ENCODE results near the gene KBTBD12.

KBTBD12 gene

DNA sequence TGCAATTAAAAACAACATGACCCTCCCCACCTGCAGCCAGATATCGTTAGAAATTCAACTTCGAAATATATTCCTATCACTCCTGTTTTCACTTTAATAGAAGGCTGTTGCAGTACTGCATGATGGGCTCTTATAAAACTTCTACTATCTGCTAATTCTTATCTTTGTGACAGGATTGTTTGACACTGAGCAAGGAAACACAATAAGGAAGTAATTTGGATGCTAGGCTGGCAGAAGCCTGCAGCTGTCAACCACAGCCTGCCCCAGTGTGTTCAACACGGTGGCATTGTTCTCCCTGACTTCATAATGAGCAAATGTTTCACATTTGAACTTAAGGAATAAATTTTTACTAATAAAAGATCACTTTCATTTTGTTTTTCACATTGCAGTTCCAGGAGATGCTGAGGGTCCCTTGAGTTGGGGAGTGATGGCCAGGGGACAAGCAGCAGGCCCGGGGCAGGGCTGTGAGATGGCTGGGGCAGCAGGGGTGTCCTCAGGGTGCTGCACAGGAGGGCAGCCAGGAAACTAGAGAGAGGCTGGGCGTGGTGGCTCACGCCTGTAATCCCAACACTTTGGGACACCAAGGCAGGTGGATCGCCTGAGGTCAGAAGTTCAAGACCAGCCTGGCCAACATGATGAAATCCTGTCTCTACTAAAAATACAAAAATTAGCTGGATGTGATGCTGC lies 72.4 kb downstream of the KBTBD12 start:
- peak; percentile 35 to 54 for DNase-seq

- DNase-seq = no peak
Measured at GRCh38 chr3:127988770-127989557, 73.9 kb downstream of the KBTBD12 start.

DNA sequence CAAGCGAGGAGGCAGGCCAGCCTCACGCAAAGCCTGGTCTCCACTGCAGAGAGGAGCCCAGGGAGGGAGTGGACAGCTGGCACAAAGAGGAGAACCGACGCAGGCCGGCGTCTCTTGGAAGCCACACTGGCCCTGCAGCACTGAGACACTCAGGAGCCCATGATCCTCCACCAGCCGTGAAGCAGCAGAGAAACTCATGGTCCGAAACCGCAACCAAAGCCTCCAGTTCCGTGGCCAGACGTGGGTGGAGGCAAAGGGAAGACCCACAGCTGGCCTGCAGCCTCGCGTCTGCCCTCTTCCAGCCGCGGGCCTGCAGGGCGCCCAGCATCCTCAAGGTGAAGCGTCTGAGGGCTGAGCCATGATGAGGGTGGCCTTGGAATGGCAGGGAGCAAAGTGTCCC lies 75.0 kb downstream of the KBTBD12 start:
- DNase-seq = no peak

DNA sequence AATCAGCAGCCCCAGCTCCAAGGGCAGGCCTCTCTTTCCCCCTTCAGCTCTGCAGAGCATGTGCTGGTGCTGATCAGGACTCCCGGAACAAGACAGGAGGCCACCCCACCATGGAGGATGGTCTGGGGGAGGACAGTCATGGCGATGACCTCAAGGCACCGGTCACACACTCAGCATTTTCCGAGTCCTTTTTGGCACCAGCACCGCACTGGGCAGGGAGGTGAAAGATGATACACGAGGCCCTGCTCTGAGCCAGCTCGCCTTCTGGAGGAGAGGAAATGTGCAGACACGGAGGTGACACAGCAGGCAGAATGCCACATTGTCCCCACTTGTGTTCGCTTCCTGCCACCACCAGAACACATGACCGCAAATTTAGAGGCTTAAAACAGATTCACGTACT lies 75.4 kb downstream of the KBTBD12 start:
- no peak for DNase-seq

DNA sequence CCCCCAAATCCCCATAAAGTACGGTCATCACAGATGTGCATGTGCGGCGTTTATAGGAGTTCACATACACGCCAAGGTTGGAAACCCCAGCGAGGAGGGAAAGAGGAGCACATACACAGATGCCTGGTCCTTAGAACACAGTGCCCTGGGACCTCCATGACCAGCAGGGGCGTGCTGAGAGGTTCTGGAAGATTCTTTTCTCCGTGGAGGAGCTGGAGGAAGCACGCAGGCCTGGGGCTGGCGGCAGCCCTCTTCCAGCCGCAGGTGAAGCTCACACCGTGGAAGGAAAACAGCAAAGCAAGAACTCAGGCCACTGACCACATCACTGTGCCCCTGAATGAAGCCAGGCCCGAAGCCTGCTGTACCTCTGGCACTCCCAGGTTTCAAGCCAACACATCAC lies 76.2 kb downstream of the KBTBD12 start:
- no peak for DNase-seq

DNA sequence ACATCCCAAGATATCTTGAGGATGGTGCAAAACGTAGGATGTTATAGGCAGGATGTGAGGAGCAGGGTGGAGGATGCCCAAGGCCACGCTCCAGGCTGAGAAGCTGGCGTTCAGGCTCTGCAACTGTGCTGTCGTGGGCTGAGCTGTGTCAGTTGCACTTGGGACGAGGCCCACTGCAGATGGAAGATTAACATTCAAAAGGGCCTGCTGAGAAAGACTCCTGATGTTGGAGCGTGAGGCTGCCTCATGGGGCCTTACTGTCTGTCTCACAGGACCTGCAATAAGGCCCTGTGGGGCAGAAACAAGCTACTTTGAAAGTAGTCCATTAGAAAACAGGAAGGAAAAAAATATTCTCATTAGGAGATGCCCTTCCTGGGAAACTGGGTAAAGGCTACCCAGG lies 76.6 kb downstream of the KBTBD12 start:
- DNase-seq = no peak

DNA sequence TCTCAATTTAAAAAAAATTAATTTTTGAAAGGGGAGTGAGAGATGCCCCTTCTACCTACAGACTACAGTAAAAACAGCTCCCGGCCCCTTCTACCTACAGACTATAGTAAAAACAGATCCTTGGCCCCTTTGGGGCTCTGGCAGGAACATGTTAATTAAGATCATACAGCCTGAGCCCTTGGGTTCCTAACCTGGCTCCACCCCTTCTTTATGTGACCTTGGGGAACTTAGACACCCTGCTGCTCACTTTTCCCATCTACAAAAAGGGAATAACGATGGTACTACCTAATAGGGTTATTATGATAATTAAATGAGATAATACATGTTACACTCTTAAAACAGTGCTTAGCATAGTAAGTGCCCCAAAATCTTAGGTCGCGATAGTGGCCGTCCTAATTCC lies 77.1 kb downstream of the KBTBD12 start:
- DNase-seq = no peak

DNA sequence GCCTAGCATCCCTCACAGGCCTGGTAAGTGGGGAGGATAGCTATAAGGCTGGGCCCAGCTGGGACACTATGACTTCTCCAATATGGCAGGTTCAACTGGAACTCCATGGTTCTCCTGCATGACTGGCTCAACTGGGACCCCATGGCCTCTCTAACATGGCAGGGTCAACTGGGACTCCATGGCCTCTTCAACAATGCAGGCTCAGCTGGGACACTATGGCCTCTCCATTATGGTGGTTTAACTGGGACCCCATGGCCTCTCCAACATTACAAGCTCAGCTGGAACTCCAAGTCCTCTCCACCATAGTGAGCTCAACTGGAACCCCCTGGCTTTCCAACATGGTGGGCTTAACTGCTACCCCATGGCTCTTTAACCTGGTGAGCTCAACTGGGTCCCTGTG lies 79.0 kb downstream of the KBTBD12 start:
- no peak for DNase-seq

DNA sequence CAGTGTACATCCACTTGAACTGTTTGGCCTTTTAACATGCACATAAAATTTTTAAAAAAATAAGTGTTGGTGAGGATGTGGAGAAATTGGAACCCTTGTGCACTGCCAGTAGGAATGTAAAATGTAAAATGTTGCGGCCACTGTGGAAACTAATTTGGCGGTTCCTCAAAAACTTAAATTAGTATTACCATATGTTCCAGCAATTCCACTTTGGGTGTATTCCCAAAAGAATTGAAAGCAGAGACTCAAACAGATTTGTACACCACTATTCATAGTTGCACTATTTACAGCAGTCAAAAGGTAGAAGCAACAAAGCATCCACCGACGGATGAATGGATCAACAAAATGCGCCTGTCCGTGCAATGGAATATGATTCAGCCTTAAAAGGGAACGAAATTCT lies 82.0 kb downstream of the KBTBD12 start:
- no peak for DNase-seq

DNA sequence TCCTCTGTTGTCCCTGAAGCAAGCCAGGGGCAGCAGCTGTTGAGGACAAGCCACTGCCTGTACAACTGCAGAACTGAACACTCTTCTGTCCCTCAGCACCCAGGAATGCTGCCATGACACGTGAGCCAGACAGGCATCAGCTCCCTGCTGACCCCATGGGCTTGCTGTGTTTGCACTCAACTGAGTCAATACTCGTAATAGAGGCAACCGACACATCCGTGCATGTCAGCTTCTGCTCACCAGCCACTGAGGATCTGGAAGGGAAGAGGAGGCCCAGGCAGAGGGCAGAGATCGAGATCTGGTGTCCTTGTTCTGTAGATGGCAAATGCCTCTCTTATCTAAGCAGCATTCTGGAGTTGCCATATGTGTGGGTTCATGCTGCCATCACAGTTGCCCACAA lies 82.9 kb downstream of the KBTBD12 start:
- DNase-seq = no peak

DNA sequence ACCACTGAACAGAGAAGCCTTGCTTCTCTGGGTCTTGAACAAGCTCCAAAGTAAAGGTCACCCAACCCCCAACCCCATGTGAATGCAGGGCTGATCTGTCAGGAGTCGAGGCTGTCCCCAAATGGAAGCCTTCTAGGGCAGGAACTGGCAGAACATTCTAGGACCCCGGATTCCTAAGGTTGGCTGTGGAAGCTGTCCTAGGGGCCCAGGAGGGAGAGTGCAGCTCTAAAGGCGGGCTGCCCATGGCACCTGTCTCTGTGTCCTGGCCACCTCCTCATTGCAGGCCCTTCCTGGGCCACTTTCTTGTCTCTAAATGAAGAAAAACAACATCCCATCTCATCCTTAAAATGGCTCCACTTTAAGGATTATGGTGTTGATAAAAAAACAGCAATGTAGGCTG lies 83.6 kb downstream of the KBTBD12 start:
- no peak for DNase-seq

DNA sequence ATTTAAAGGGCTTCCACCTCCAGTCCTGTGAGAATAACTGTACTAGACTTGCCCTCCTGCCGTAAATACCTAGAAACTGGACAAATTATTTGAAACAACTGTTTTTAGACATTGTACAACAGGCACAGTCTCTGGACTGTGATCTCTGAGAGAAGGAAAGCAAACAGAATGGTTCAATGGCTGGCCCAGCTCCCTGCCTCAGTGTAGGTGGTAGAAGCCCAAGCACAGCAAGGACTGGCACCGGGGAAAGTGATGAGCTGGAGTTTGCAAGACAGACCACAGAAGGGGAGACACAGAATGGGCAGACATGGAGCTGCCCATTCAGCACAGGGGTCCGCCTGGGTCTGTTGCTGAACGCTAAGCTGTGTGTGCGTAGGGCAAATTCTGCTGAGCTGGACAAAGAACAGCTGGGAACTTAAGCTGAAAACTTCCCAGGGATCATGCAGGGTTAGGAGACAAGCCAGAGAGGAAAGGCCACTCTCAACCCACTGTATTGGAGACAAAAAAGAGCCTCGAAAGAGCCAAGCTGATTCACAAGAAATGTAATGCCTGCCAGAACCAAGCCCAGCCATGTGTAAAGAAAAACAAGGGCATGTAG lies 84.6 kb downstream of the KBTBD12 start:
- DNase-seq = no peak

GRCh38 chr3:128001576-128001975 lies 86.5 kb downstream of the KBTBD12 start:
- DNase-seq = no peak

GRCh38 chr3:128004661-128005060 lies 89.6 kb downstream of the KBTBD12 start:
- DNase-seq = no peak

DNA sequence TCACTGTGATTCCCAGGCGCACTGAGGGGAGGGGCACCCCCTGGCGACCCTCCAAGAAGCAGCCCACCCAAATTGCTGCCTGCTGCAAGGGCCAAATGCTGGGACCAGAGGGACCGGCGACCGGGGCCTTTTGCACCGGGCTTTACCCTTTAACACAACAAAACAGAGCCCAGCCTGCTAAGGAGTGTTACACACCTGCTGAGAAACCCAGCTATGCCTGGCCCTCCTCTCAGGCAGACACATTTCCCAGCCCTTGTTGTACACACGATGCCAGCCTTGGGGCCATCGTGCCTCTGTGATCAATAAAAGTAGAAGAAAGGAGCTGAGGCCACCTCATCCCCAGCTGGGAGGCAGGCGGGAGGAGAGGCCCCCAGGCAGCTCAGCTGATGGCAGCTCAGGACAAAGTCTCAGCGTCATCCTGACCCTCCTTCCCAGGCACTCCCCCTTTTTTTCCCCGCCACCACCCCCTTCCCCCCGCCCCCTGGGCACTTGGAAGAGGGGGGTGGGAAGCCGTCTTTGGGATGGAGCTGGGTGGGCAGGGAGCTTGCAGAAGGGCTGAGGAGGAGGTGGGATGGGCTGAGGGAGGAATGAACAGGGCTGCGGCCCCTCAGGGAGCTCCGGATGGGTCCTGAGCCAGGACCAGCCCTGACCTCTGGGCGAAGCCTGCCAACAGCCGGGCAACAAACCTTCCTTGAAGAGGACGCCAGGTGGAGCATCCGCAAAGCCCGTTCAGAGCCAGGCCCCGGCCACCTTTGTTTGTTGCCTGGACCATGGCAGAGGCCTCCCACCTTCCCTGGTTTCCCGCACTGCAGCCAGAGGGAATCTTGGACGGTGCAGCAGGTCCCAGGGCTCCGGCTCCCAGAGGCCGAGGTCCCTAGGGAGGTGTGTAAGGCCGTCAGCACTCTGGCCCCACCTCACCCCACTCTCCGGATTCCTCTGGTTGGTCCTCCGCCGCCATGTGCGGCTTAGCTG lies 91.3 kb downstream of the KBTBD12 start:
- DNase-seq = no peak

- DNase-seq = no peak
Measured at GRCh38 chr3:128007033-128007424, 92.0 kb downstream of the KBTBD12 start.

- DNase-seq = no peak
Measured at GRCh38 chr3:128009952-128010846, 95.2 kb downstream of the KBTBD12 start.

DNA sequence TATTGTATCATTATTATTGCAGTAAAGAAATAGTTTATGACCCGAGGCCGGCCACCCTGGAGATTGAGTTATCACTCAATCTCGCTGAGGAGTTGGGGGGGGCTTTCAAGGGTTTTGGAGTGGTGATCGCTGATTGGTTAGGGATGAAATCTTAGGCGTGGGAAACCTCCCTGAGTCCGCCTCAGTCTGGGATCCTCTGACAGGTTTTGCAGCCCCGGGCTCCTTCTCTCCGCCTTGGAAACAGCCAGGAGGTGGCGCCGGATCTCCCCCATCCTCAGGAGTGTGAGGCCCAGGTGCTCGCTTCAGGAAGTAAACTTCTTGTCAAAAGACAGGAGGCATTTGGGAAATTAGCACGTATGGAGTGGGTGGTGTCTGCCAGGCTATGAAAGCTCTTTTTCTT lies 96.1 kb downstream of the KBTBD12 start:
- no peak for DNase-seq

DNA sequence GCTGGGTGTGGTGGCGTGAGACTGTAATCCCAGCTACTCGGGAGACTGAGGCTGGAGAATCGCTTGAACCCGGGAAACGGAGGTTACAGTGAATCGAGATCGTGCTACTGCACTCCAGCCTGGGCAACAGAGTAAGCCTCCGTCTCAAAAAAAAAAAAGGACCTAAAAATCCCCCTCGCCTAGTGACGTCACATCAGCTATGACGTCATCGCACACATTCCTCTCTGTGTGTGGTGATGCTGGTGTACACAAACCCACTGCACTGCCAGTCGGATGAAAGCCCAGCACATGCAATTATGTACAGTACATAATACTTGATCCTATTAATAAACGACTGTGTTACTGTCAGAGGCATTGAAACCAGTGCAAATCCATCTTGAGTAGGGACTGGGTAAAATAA lies 97.0 kb downstream of the KBTBD12 start:
- DNase-seq = no peak

GRCh38 chr3:128014548-128014947 lies 99.5 kb downstream of the KBTBD12 start:
- no peak for DNase-seq

- DNase-seq = no peak
Measured at GRCh38 chr3:128016502-128016901, 101.5 kb downstream of the KBTBD12 start.

DNA sequence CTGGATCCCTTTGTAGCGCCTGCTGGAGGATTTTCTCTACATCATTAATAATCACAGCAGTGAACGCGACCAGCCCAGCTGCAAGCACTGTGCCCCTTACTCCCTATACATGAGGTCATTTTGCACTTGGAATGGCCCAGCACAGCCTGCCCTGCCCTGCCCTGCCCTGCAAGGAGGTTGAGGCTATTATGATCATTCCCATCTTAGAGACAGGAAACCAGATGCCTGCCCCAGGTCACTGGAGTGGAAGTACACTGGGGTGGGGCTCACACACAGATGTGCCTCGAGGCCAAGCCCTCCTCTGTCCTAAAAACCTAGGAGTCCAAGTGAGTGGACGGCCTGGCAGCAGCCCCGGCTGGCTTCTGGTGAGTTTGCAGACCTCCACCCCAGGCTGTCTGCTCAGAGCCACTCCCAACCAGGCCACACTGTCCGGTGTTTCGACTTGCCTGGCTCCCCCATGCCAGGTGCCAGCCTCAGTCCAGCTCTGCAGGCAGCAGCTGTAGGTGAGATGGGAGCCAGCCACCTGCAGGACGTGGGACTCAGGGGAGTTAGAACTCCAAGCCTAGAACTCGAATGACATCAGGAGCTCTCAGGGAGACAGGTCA lies 106.8 kb downstream of the KBTBD12 start:
- no peak for DNase-seq
